GM12873 (cell line): ENCODE data around the gene OGFOD1.

Experiments used
- CTCF ChIP-seq: IDR thresholded peaks from 2 replicates; pipeline ENCODE4 v1.5.1; 2012; ENCODE audit warnings: low read depth, mild to moderate bottlenecking, moderate library complexity, low read length, control low read depth; ENCODE audit not compliant: insufficient read depth; ENCODE audit errors: missing control alignments

OGFOD1 gene

DNA sequence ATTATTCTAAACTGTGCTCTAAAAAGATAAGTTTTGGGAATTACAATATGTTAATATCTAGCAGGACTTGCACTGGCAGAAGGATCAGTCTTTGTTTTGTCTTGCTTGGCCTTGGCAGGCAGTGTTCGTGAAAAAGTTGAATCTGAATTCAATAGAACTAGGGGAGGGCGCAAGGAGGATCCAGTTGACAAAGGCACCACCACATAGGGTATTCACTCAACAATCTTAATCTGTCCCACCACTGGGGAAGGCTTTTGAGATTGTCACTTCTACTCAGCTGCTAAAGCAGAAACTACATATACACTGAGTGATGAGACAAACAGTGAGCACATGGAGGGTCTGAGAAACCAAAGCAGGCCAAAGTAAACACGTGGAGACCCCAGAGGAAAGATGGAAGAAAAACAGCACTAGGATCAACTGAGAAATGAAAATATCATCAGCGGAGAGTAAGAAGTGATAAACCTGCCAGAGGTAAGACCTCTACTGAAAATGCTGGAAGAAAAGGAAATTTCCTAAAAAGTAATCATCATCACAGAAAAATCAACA, 28.4 kb upstream of the OGFOD1 start:
- TF ChIP-seq CTCF, result no peak

- no peak for TF ChIP-seq CTCF
These were observed 27.6 kb upstream of the OGFOD1 start for GRCh38 chr16:56423584-56424403.

GRCh38 chr16:56424404-56424764, 27.0 kb upstream of the OGFOD1 start:
- TF ChIP-seq CTCF, result no peak

- TF ChIP-seq CTCF, result no peak
These were observed 26.4 kb upstream of the OGFOD1 start for GRCh38 chr16:56424791-56425438.

GRCh38 chr16:56425439-56425832, 25.9 kb upstream of the OGFOD1 start, which contains the start of gene AMFR:
Gene AMFR (minus strand): TSS chr16:56425545. CDS start chr16:56425327, 218 bp downstream.
- TF ChIP-seq CTCF, result peak; percentile 45

GRCh38 chr16:56426585-56426984, 24.8 kb upstream of the OGFOD1 start:
- no peak for TF ChIP-seq CTCF

GRCh38 chr16:56428091-56428490, 23.3 kb upstream of the OGFOD1 start:
- no peak for TF ChIP-seq CTCF
